ENCODE data around the gene LCOR.

- TF ChIP-seq CTCF (IDR thresholded peaks at IDR 0.05) (no peak), POLR2A (IDR thresholded peaks at IDR 0.05) (no peak), POLR2AphosphoS5 (IDR thresholded peaks at IDR 0.05) (no peak)
These were observed 47.8 kb upstream of the LCOR start for GRCh38 chr10:96784253-96784652.
